Common myeloid progenitor, CD34-positive (primary cell): ENCODE results near the gene PIAS3.
A peak's percentile ranks its signal among the peaks of the same experiment; 100 is the strongest.
"Not testable (repeated sequence)": the region's sequence is repeated elsewhere in the genome, so short reads cannot be mapped to it uniquely, and the experiment has no call there.

Experiments
- CTCF ChIA-PET: fragments of 350-600 bp; sonication (Branson Sonifier 250); formaldehyde crosslinking; loops from one replicate; lab custom pipeline; 2021; ENCODE audit warnings: antibody characterized with exemption; lab: Charles Lee
- POLR2A ChIA-PET: fragments of 350-600 bp; sonication (Branson Sonifier 250); formaldehyde crosslinking; loops from one replicate; lab custom pipeline; 2021; ENCODE audit warnings: antibody characterized with exemption; lab: Charles Lee
- DNase-seq, 3 donors: peaks; one replicate each; pipeline versions ENCODE4 v3.0.0 to v3.0.0-alpha.2; 2013
- H3K27ac ChIP-seq, 2 experiments: 1 replicate in 1 of 2; 2 replicates in 1 of 2; pipeline ENCODE4 v1.7.0; 2013; ENCODE audit warnings: inconsistent platforms in 2 of 2, low read length in 2 of 2, mild to moderate bottlenecking in 2 of 2, low read depth in 1 of 2, moderate library complexity in 1 of 2; ENCODE audit not compliant: severe bottlenecking in 2 of 2, insufficient read depth in 1 of 2, poor library complexity in 1 of 2
- H3K27me3 ChIP-seq, 5 experiments: replicated peaks in 2 of 5; 1 replicate in 3 of 5; 2 replicates in 2 of 5; pipeline versions ENCODE4 v1.6.1 to v1.7.0; 2013; ENCODE audit warnings: low read length in 4 of 5, mild to moderate bottlenecking in 2 of 5, moderate library complexity in 2 of 5, inconsistent platforms in 1 of 5; ENCODE audit not compliant: insufficient read depth in 5 of 5, control insufficient read depth in 4 of 5
- H3K36me3 ChIP-seq, 4 experiments: 1 replicate in 2 of 4; 2 replicates in 2 of 4; pipeline versions ENCODE4 v1.6.1 to v1.7.0; 2013; ENCODE audit warnings: low read length in 3 of 4, control low read depth in 1 of 4, mild to moderate bottlenecking in 1 of 4; ENCODE audit not compliant: control insufficient read depth in 4 of 4, insufficient read depth in 4 of 4
- H3K4me1 ChIP-seq, 4 experiments: 1 replicate in 3 of 4; 2 replicates in 1 of 4; pipeline versions ENCODE4 v1.6.1 to v1.7.1; 2013; ENCODE audit warnings: low read length in 3 of 4, mild to moderate bottlenecking in 3 of 4, control low read depth in 1 of 4, inconsistent platforms in 1 of 4, moderate library complexity in 1 of 4; ENCODE audit not compliant: control insufficient read depth in 4 of 4, insufficient read depth in 4 of 4; ENCODE audit errors: control extremely low read depth in 1 of 4
- H3K4me3 ChIP-seq, 7 experiments: 1 replicate in 4 of 7; 2 replicates in 3 of 7; pipeline versions ENCODE4 v1.5.1 to v1.7.0; 2013; ENCODE audit warnings: mild to moderate bottlenecking in 7 of 7, low read length in 6 of 7, moderate library complexity in 6 of 7, inconsistent platforms in 2 of 7, low read depth in 2 of 7, control low read depth in 1 of 7; ENCODE audit not compliant: insufficient read depth in 4 of 7, control insufficient read depth in 1 of 7; ENCODE audit errors: extremely low read depth in 1 of 7
- H3K9me3 ChIP-seq, 5 experiments: 1 replicate in 4 of 5; 2 replicates in 1 of 5; pipeline versions ENCODE4 v1.6.1 to v1.7.1; 2013; ENCODE audit warnings: low read length in 4 of 5, mild to moderate bottlenecking in 2 of 5, inconsistent platforms in 1 of 5, low read depth in 1 of 5, moderate library complexity in 1 of 5; ENCODE audit not compliant: control insufficient read depth in 4 of 5, insufficient read depth in 2 of 5; ENCODE audit errors: control extremely low read depth in 1 of 5
- WGBS: methylation state at CpG from one replicate; pipeline ENCODE4 v1.1.5; 2013; ENCODE audit not compliant: insufficient coverage; 5-methylcytosine and 5-hydroxymethylcytosine counted together

PIAS3 gene

DNA sequence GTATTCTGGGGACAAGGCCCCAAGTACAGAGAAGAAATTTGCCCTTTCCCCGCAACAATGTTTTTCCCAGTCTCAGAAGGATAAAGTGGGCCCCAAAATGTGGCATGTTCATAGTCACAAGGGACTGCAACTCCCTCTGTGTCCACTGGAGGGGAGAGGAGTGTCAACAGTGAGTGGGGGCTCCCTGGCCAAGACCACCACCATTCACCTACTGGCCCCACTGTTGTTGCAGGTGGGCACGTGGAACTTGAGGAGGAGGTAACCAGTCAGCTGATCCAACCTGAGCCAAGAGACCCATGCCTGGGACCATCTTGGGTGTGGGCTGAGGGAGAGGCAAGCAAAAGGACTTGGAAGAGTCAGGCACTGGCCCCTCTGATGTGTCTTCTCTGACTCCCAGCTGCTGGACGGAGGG lies 12.7 kb downstream of the PIAS3 start:
- H3K36me3 ChIP-seq: peaks cover 17 to 59% (median 44%) of the 10 kb centered on the region in 4 experiments
- 32% methylated on average over 3 of the region's 3 CpGs for WGBS
- H3K27ac ChIP-seq: peak overlapping the region; percentile 27 to 74
- H3K27me3 ChIP-seq: no peaks in the 10 kb centered on the region
- H3K4me3 ChIP-seq: peak overlapping the region; percentile 75 to 90 (median 81)
- peaks cover 0 to 24% (median 17%) of the 10 kb centered on the region in 4 experiments for H3K4me1 ChIP-seq
- CTCF ChIA-PET: interaction anchor here (0.8 to 10.3 kb wide), 26 partner anchors 8 to 186 kb away, joined by 3 to 157 read pairs (median 11); partner anchors contain the start of genes ANKRD35, HJV, ITGA10 and PEX11B
- H3K9me3 ChIP-seq: no peaks in the 10 kb centered on the region
- POLR2A ChIA-PET: interaction anchor here (1.6 to 2.8 kb wide), 2 partner anchors 12 to 72 kb away, joined by 5 to 12 read pairs; partner anchors contain the start of genes PEX11B and PIAS3
- DNase-seq: peak; percentile 54 to 72 (median 67)

DNA sequence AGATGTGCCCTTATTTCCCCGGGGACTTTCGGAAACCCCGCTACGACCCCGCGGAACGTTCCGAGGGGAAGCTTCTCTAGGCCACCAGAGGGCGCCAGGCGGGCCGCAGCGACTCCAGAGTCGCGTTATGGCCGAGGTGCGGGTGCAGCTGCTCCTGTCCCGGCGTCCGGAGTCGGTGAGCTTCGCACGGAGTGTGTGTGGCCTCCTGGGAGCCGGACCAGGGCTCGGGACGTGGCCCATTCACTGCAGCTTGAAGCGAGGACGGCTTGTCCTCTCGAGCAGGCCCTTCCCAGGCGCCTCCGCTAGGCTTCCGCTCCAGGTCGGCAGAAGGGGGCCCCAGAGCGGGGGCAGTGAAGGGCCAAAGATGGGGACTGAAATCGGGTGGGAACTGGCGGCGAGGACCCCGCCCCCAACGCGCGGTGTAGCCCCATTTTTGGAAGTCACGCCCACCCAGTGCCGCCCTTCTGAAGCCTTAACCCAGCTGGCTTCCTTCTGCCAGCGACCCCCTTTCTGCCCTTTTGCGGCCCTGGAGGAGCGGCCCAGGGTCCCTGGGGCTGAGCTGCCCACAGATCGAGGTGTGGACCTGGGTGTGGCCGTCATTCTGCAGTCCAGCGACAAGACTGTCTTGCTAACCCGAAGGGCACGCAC lies 13.2 kb downstream of the PIAS3 start, which contains the start of gene NUDT17:
Gene NUDT17, plus strand, starts transcription at position 117 of the 648 bp plus-strand sequence. Its CDS starts 11 bp downstream, at position 128.
- Histone ChIP-seq H3K27me3 (no peaks in the 10 kb centered on the region), H3K36me3 (peaks cover 18 to 59% (median 42%) of the 10 kb centered on the region in 4 experiments), H3K9me3 (no peaks in the 10 kb centered on the region), H3K4me3 (peak within 1 kb of the TSS; percentile 75 to 90 (median 81)), H3K27ac (peak within 1 kb of the TSS; percentile 27 to 74), H3K4me1 (peaks cover 0 to 24% (median 17%) of the 10 kb centered on the region in 4 experiments)
- ChIA-PET POLR2A (interaction anchor here (0.7 to 2.8 kb wide), 5 partner anchors 13 to 166 kb away, joined by 3 to 12 read pairs (median 5); partner anchors contain the start of genes PEX11B, PIAS3, POLR3C and RNF115), CTCF (interaction anchor here (0.6 to 10.3 kb wide), 31 partner anchors 12 to 187 kb away, joined by 3 to 157 read pairs (median 8); partner anchors contain the start of genes ANKRD35, HJV, ITGA10 and LIX1L)
- 0% methylated on average over 50 of the region's 50 CpGs for WGBS
- peak; percentile 76 to 83 (median 79) for DNase-seq

DNA sequence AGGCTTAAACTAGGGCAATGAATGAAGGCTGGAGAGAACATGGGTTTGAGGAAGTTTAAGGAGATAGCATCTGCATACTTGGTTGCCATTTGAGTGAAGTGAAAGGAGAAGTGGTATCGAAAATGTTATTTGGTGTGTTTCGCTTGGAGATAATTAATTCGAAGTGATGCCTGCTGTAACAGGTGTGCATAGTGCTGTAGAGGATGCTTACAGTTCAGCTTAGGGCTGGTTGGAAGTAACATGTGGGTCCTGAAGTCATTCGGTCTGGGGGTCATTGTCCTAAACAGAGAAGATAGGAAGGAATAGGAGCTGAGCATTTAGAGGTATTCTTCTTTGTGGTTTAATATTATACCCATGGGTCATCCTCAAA lies 13.8 kb downstream of the PIAS3 start:
- CTCF ChIA-PET: interaction anchor here (0.6 to 10.3 kb wide), 31 partner anchors 11 to 188 kb away, joined by 3 to 157 read pairs (median 8); partner anchors contain the start of genes ANKRD35, HJV, ITGA10 and LIX1L
- POLR2A ChIA-PET: interaction anchor here (0.7 to 2.8 kb wide), 5 partner anchors 13 to 166 kb away, joined by 3 to 12 read pairs (median 5); partner anchors contain the start of genes PEX11B, PIAS3, POLR3C and RNF115
- peak overlapping the region in 6 of 7 experiments; percentile 75 to 90 (median 82) for H3K4me3 ChIP-seq
- peak; percentile 57 to 83 (median 77) for DNase-seq
- WGBS: 0% methylated on average over 2 of the region's 4 CpGs
- no peaks in the 10 kb centered on the region for H3K27me3 ChIP-seq
- H3K9me3 ChIP-seq: no peaks in the 10 kb centered on the region
- H3K36me3 ChIP-seq: peaks cover 15 to 58% (median 39%) of the 10 kb centered on the region in 4 experiments
- H3K27ac ChIP-seq: peak overlapping the region; percentile 27 to 74
- peaks cover 0 to 24% (median 17%) of the 10 kb centered on the region in 4 experiments for H3K4me1 ChIP-seq

DNA sequence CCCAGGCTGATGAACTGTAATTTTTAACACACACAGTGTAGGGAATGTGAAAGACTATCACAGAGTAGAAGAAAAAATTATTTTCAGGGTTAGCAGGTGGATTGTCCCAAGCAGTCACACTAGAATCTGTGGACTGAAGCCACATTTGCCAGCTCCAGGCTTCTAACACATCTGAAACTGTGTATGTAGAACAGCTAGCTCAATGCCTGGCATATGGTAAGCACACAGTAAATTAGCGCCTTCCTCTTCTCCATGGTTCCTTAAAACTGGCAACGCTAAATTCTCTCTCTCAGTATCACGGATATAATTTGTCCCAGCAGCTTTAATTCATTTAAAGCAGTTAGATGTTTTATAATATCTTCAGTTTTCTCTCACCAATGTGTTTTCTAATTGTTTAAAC lies 15.8 kb downstream of the PIAS3 start:
- Histone ChIP-seq H3K27ac (no peak overlapping the region), H3K4me1 (peaks cover 0 to 24% (median 17%) of the 10 kb centered on the region in 4 experiments), H3K36me3 (peaks cover 22 to 57% (median 37%) of the 10 kb centered on the region in 4 experiments), H3K27me3 (no peaks in the 10 kb centered on the region), H3K9me3 (no peaks in the 10 kb centered on the region), H3K4me3 (no peak overlapping the region)
- DNase-seq: no peak
- ChIA-PET CTCF (interaction anchor here (1.5 to 10.3 kb wide), 4 partner anchors 17 to 169 kb away, joined by 3 to 157 read pairs (median 108); partner anchors contain the start of genes ITGA10 and PIAS3), POLR2A (no interaction called here)
- 100% methylated on average over 1 of the region's 3 CpGs for WGBS

DNA sequence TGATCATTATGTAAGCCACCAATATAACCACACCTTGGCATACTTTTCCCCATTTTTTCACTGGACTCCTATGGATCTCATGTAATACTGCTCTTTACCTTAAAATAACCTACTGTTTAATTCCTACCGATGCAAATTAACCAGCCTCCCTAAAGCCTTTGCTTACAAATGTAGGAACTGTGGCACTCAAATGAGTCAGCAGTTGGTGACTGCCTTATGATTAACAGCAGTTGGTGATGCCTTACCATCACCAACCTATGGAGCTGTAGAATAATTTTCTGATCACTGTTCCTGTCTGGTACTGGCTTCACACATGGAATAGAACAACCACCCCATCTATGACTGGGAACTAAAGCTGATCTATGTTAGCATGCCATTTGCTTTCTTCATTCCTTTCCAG lies 21.2 kb downstream of the PIAS3 start:
- Histone ChIP-seq H3K4me1 (no peaks in the 10 kb centered on the region), H3K4me3 (no peak overlapping the region), H3K9me3 (no peaks in the 10 kb centered on the region), H3K36me3 (peaks cover 33 to 97% (median 64%) of the 10 kb centered on the region in 4 experiments), H3K27me3 (no peaks in the 10 kb centered on the region), H3K27ac (no peak overlapping the region)
- ChIA-PET POLR2A (no interaction called here), CTCF (interaction anchor here (1.4 to 3.1 kb wide), 2 partner anchors 9 to 12 kb away, joined by 6 to 11 read pairs; no protein-coding TSS in a partner anchor)
- no peak for DNase-seq
- WGBS: 100% methylated on average over 1 of the region's 1 CpG

DNA sequence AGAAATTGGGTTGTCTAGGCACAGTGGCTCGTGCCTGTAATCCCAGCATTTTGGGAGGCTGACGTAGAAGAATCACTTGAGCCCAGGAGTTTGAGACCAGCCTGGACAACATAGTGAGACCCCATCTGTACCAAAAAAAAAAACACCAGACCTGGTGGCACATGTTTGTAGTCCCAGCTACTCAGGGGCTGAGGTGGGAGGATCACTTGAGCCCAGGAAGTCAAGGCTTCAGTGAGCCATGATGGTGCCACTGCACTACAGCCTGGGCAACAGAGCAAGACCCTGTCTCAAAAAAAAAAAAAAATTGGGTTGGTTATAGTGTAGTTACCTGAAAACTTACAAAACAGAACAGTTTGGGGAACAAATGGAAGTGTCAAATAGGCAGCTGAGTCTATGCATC lies 28.1 kb downstream of the PIAS3 start:
- not testable (repeated sequence) for DNase-seq, H3K9me3 ChIP-seq, H3K4me1 ChIP-seq, H3K4me3 ChIP-seq, H3K27ac ChIP-seq, H3K27me3 ChIP-seq
- POLR2A ChIA-PET: interaction anchor here (0.6 to 0.7 kb wide), 2 partner anchors 10 to 30 kb away, joined by 3 to 4 read pairs; no protein-coding TSS in a partner anchor
- 100% methylated on average over 2 of the region's 2 CpGs for WGBS
- CTCF ChIA-PET: interaction anchor here (0.6 to 1.1 kb wide), 2 partner anchors 27 to 156 kb away, joined by 3 read pairs; no protein-coding TSS in a partner anchor
- H3K36me3 ChIP-seq: peaks cover 24 to 89% (median 63%) of the 10 kb centered on the region in 4 experiments
